ENCODE results near the gene INTS15. TPM values are rescaled to one million over a fixed set of nuclear protein-coding genes. Genes with fewer than 3 reads are reported as not detected.

The INTS15 gene
- total RNA-seq, 1 donor from 2014 or later, result 18.6 TPM

- Mint-ChIP-seq H3K4me3 (ENCODE audit: unreplicated experiment) (no peak overlapping the region), H3K36me3 (ENCODE audit: low read depth, unreplicated experiment) (no peaks in the 10 kb centered on the region), H3K4me1 (ENCODE audit: low read depth, unreplicated experiment) (no peaks in the 10 kb centered on the region), H3K27me3 (ENCODE audit: low read depth, unreplicated experiment) (peaks cover 28% of the 10 kb centered on the region), H3K9me3 (ENCODE audit: unreplicated experiment) (no peaks in the 10 kb centered on the region), H3K27ac (ENCODE audit: unreplicated experiment) (no peak overlapping the region)
- Histone ChIP-seq H3K9ac (ENCODE audit: low read length) (no peak overlapping the region), H3K4me3 (ENCODE audit: insufficient read depth, low read depth, low read length) (no peak overlapping the region), H3K36me3 (ENCODE audit: insufficient read depth, low read length) (no peaks in the 10 kb centered on the region), H3K4me1 (ENCODE audit: insufficient read depth, low read length) (no peaks in the 10 kb centered on the region), H3K4me2 (ENCODE audit: low read length) (no peak overlapping the region), H3K79me2 (ENCODE audit: insufficient read depth, low read length) (no peaks in the 10 kb centered on the region), H3K27ac (ENCODE audit: low read depth, low read length) (no peak overlapping the region), H3K9me3 (ENCODE audit: insufficient read depth, low read depth, low read length) (no peaks in the 10 kb centered on the region), H3K27me3 (ENCODE audit: insufficient read depth, low read length) (no peaks in the 10 kb centered on the region), H4K20me1 (ENCODE audit: insufficient read depth, low read length) (no peaks in the 10 kb centered on the region), H2AFZ (ENCODE audit: low read depth, low read length) (no peak overlapping the region)
- FAIRE-seq (no peak), DNase-seq (ENCODE audit: low read depth) (no peak)
- TF ChIP-seq CTCF (IDR thresholded peaks at IDR 0.05; ENCODE audit: insufficient read depth, low read depth, low read length) (no peak), EZH2 (IDR thresholded peaks at IDR 0.05; ENCODE audit: insufficient read depth, low read length) (no peak)
Observed at GRCh38 chr7:6559896-6560295, 29.9 kb upstream of the INTS15 start.

GRCh38 chr7:6562106-6562505 is 27.7 kb upstream of the INTS15 start:
- H2AFZ ChIP-seq (ENCODE audit: low read depth, low read length), result no peak overlapping the region
- H4K20me1 ChIP-seq (ENCODE audit: insufficient read depth, low read length), result no peaks in the 10 kb centered on the region
- H3K4me1 ChIP-seq (ENCODE audit: insufficient read depth, low read length), result no peaks in the 10 kb centered on the region
- Mint-ChIP-seq H3K36me3 (ENCODE audit: low read depth, unreplicated experiment) (no peaks in the 10 kb centered on the region), H3K27me3 (ENCODE audit: low read depth, unreplicated experiment) (peaks cover 22% of the 10 kb centered on the region), H3K27ac (ENCODE audit: unreplicated experiment) (no peak overlapping the region), H3K9me3 (ENCODE audit: unreplicated experiment) (no peaks in the 10 kb centered on the region), H3K4me1 (ENCODE audit: low read depth, unreplicated experiment) (no peaks in the 10 kb centered on the region), H3K4me3 (ENCODE audit: unreplicated experiment) (no peak overlapping the region)
- no peak overlapping the region for H3K4me2 ChIP-seq (ENCODE audit: low read length)
- no peaks in the 10 kb centered on the region for H3K9me3 ChIP-seq (ENCODE audit: insufficient read depth, low read depth, low read length)
- FAIRE-seq (no peak), DNase-seq (ENCODE audit: low read depth) (no peak)
- no peak overlapping the region for H3K27ac ChIP-seq (ENCODE audit: low read depth, low read length)
- no peak for TF ChIP-seq CTCF (IDR thresholded peaks at IDR 0.05; ENCODE audit: insufficient read depth, low read depth, low read length)
- no peak for TF ChIP-seq EZH2 (IDR thresholded peaks at IDR 0.05; ENCODE audit: insufficient read depth, low read length)
- H3K36me3 ChIP-seq (ENCODE audit: insufficient read depth, low read length), result no peaks in the 10 kb centered on the region
- H3K27me3 ChIP-seq (ENCODE audit: insufficient read depth, low read length), result no peaks in the 10 kb centered on the region
- no peak overlapping the region for H3K9ac ChIP-seq (ENCODE audit: low read length)
- no peaks in the 10 kb centered on the region for H3K79me2 ChIP-seq (ENCODE audit: insufficient read depth, low read length)
- no peak overlapping the region for H3K4me3 ChIP-seq (ENCODE audit: insufficient read depth, low read depth, low read length)

GRCh38 chr7:6563936-6564770 is 25.7 kb upstream of the INTS15 start:
- Mint-ChIP-seq H3K36me3 (ENCODE audit: low read depth, unreplicated experiment) (no peaks in the 10 kb centered on the region), H3K9me3 (ENCODE audit: unreplicated experiment) (no peaks in the 10 kb centered on the region), H3K4me3 (ENCODE audit: unreplicated experiment) (no peak overlapping the region), H3K27ac (ENCODE audit: unreplicated experiment) (no peak overlapping the region), H3K4me1 (ENCODE audit: low read depth, unreplicated experiment) (no peaks in the 10 kb centered on the region), H3K27me3 (ENCODE audit: low read depth, unreplicated experiment) (peaks cover 17% of the 10 kb centered on the region)
- Histone ChIP-seq H3K4me2 (ENCODE audit: low read length) (no peak overlapping the region), H2AFZ (ENCODE audit: low read depth, low read length) (no peak overlapping the region), H3K27ac (ENCODE audit: low read depth, low read length) (no peak overlapping the region), H3K4me3 (ENCODE audit: insufficient read depth, low read depth, low read length) (no peak overlapping the region), H3K79me2 (ENCODE audit: insufficient read depth, low read length) (no peaks in the 10 kb centered on the region), H3K9ac (ENCODE audit: low read length) (no peak overlapping the region), H3K36me3 (ENCODE audit: insufficient read depth, low read length) (no peaks in the 10 kb centered on the region), H3K9me3 (ENCODE audit: insufficient read depth, low read depth, low read length) (no peaks in the 10 kb centered on the region), H3K4me1 (ENCODE audit: insufficient read depth, low read length) (no peaks in the 10 kb centered on the region), H3K27me3 (ENCODE audit: insufficient read depth, low read length) (no peaks in the 10 kb centered on the region), H4K20me1 (ENCODE audit: insufficient read depth, low read length) (no peaks in the 10 kb centered on the region)
- TF ChIP-seq EZH2 (IDR thresholded peaks at IDR 0.05; ENCODE audit: insufficient read depth, low read length), result no peak
- TF ChIP-seq CTCF (IDR thresholded peaks at IDR 0.05; ENCODE audit: insufficient read depth, low read depth, low read length), result no peak
- no peak for FAIRE-seq
- DNase-seq (ENCODE audit: low read depth), result no peak

Data from astrocyte (in vitro differentiated cells and primary cell).